Measurements from ENCODE around the gene TMEM40.
"Not testable (repeated sequence)": the region's sequence is repeated elsewhere in the genome, so short reads cannot be mapped to it uniquely, and the experiment has no call there.

TMEM40 gene

GRCh38 chr3:12751571-12751970 lies 7.5 kb downstream of the TMEM40 start:
- DNase-seq (ENCODE audit: low read depth in 3 of 3): no peak

- no peak for DNase-seq (ENCODE audit: low read depth in 3 of 3)
Observed at GRCh38 chr3:12750658-12751071, 8.4 kb downstream of the TMEM40 start.

GRCh38 chr3:12750223-12750622 lies 8.8 kb downstream of the TMEM40 start:
- DNase-seq (ENCODE audit: low read depth in 3 of 3): no peak

GRCh38 chr3:12748477-12748876 lies 10.6 kb downstream of the TMEM40 start:
- no peak for DNase-seq (ENCODE audit: low read depth in 3 of 3)

GRCh38 chr3:12746419-12746818 lies 12.6 kb downstream of the TMEM40 start:
- no peak for DNase-seq (ENCODE audit: low read depth in 3 of 3)

GRCh38 chr3:12744326-12744725 lies 14.7 kb downstream of the TMEM40 start:
- no peak for DNase-seq (ENCODE audit: low read depth in 3 of 3)

GRCh38 chr3:12743583-12743982 lies 15.5 kb downstream of the TMEM40 start:
- DNase-seq (ENCODE audit: low read depth in 3 of 3): no peak

- no peak for DNase-seq (ENCODE audit: low read depth in 3 of 3)
Observed at GRCh38 chr3:12742330-12743107, 16.5 kb downstream of the TMEM40 start.

GRCh38 chr3:12741209-12741608 lies 17.9 kb downstream of the TMEM40 start:
- DNase-seq (ENCODE audit: low read depth in 3 of 3): no peak

- DNase-seq (ENCODE audit: low read depth in 3 of 3): no peak
Observed at GRCh38 chr3:12737833-12738232, 21.2 kb downstream of the TMEM40 start.

- no peak for DNase-seq (ENCODE audit: low read depth in 3 of 3)
Observed at GRCh38 chr3:12737319-12737718, 21.7 kb downstream of the TMEM40 start.

- no peak for DNase-seq (ENCODE audit: low read depth in 3 of 3)
Observed at GRCh38 chr3:12734960-12735359, 24.1 kb downstream of the TMEM40 start.

GRCh38 chr3:12733566-12733965 lies 25.5 kb downstream of the TMEM40 start:
- DNase-seq (ENCODE audit: low read depth in 3 of 3): no peak

GRCh38 chr3:12730506-12731242 lies 28.4 kb downstream of the TMEM40 start:
- DNase-seq (ENCODE audit: low read depth in 3 of 3): no peak

GRCh38 chr3:12729051-12729651 lies 29.9 kb downstream of the TMEM40 start:
- DNase-seq (ENCODE audit: low read depth in 3 of 3): no peak

- no peak for DNase-seq (ENCODE audit: low read depth in 3 of 3)
Observed at GRCh38 chr3:12727937-12728336, 31.1 kb downstream of the TMEM40 start.

- no peak for DNase-seq (ENCODE audit: low read depth in 3 of 3)
Observed at GRCh38 chr3:12727481-12727880, 31.6 kb downstream of the TMEM40 start.

- DNase-seq (ENCODE audit: low read depth in 3 of 3): no peak
Observed at GRCh38 chr3:12725436-12725835, 33.6 kb downstream of the TMEM40 start.

- no peak for DNase-seq (ENCODE audit: low read depth in 3 of 3)
Observed at GRCh38 chr3:12724794-12725193, 34.3 kb downstream of the TMEM40 start.

- DNase-seq (ENCODE audit: low read depth in 3 of 3): not testable (repeated sequence)
Observed at GRCh38 chr3:12723362-12723761, 35.7 kb downstream of the TMEM40 start.

- no peak for DNase-seq (ENCODE audit: low read depth in 3 of 3)
Observed at GRCh38 chr3:12722226-12722625, 36.8 kb downstream of the TMEM40 start.

GRCh38 chr3:12719984-12720898 lies 38.8 kb downstream of the TMEM40 start:
- DNase-seq (ENCODE audit: low read depth in 3 of 3): peak; percentile 28 to 48 (median 42)
